ENCODE data around the gene BCL2L13.

The BCL2L13 gene

GRCh38 chr22:17712441-17712840 is 73.9 kb downstream of the BCL2L13 start:
- H3K36me3 Mint-ChIP-seq (ENCODE audit: low read depth), result peaks cover 1% of the 10 kb centered on the region
- no peaks in the 10 kb centered on the region for H3K9me3 Mint-ChIP-seq
- no peak overlapping the region for H3K4me3 Mint-ChIP-seq
- no peaks in the 10 kb centered on the region for H3K27me3 Mint-ChIP-seq (ENCODE audit: low read depth)
- no peaks in the 10 kb centered on the region for H3K4me1 Mint-ChIP-seq (ENCODE audit: low read depth)
- no peak overlapping the region for H3K27ac Mint-ChIP-seq
- DNase-seq (ENCODE audit: low spot score), result no peak

DNA sequence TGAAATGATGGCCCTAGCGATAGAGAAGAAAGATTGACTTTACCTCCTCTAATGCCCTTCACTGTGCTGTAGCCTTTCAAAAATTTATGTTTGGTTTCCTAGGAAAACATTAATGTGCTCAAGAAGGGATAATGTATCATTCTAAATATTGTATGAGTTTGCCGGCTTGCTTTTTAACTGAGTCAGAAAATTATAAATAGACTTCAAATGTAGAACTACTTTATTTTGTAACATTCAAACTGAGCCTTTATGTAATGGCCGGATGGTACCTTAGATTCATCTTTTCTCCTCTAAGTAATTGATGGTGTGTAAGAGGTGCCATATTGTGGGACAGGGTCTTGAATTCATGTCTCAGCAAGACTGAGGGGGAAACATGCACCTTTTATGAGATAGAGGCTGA is 78.0 kb downstream of the BCL2L13 start:
- H3K4me1 Mint-ChIP-seq (ENCODE audit: low read depth), result no peaks in the 10 kb centered on the region
- no peak for DNase-seq (ENCODE audit: low spot score)
- H3K4me3 Mint-ChIP-seq, result no peak overlapping the region
- no peak overlapping the region for H3K27ac Mint-ChIP-seq
- peaks cover 1% of the 10 kb centered on the region for H3K36me3 Mint-ChIP-seq (ENCODE audit: low read depth)
- H3K9me3 Mint-ChIP-seq, result no peaks in the 10 kb centered on the region
- H3K27me3 Mint-ChIP-seq (ENCODE audit: low read depth), result no peaks in the 10 kb centered on the region

GRCh38 chr22:17717708-17718107 is 79.2 kb downstream of the BCL2L13 start:
- no peak overlapping the region for H3K4me3 Mint-ChIP-seq
- no peaks in the 10 kb centered on the region for H3K27me3 Mint-ChIP-seq (ENCODE audit: low read depth)
- H3K4me1 Mint-ChIP-seq (ENCODE audit: low read depth), result no peaks in the 10 kb centered on the region
- no peak for DNase-seq (ENCODE audit: low spot score)
- H3K36me3 Mint-ChIP-seq (ENCODE audit: low read depth), result peaks cover 1% of the 10 kb centered on the region
- no peaks in the 10 kb centered on the region for H3K9me3 Mint-ChIP-seq
- no peak overlapping the region for H3K27ac Mint-ChIP-seq

- Mint-ChIP-seq H3K27ac (no peak overlapping the region), H3K27me3 (ENCODE audit: low read depth) (no peaks in the 10 kb centered on the region), H3K4me3 (no peak overlapping the region), H3K9me3 (no peaks in the 10 kb centered on the region), H3K36me3 (ENCODE audit: low read depth) (no peaks in the 10 kb centered on the region), H3K4me1 (ENCODE audit: low read depth) (no peaks in the 10 kb centered on the region)
- DNase-seq (ENCODE audit: low spot score), result no peak
Observed at GRCh38 chr22:17719911-17720310, 81.4 kb downstream of the BCL2L13 start.

DNA sequence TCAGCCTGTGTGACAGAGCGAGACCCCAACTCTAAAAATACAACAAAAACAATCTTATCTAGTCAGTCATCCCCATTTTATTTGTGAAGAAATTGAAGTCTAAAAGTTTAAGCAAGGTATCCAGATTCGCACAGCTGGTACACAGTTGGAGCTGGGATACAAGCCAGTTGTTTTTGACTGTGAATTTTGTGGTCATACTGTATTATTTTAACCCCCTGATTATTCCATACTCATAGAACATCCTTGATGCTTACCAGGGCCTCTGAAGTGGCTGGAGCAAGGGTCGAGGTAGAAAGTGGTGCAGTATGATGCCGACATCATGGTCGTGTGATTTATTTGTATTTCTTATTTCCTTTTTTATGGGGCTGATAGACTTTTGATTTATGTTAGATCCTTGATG is 85.7 kb downstream of the BCL2L13 start:
- Mint-ChIP-seq H3K27ac (no peak overlapping the region), H3K4me1 (ENCODE audit: low read depth) (peaks cover 7% of the 10 kb centered on the region), H3K4me3 (no peak overlapping the region), H3K36me3 (ENCODE audit: low read depth) (peaks cover 10% of the 10 kb centered on the region), H3K9me3 (no peaks in the 10 kb centered on the region), H3K27me3 (ENCODE audit: low read depth) (no peaks in the 10 kb centered on the region)
- DNase-seq (ENCODE audit: low spot score), result no peak

DNA sequence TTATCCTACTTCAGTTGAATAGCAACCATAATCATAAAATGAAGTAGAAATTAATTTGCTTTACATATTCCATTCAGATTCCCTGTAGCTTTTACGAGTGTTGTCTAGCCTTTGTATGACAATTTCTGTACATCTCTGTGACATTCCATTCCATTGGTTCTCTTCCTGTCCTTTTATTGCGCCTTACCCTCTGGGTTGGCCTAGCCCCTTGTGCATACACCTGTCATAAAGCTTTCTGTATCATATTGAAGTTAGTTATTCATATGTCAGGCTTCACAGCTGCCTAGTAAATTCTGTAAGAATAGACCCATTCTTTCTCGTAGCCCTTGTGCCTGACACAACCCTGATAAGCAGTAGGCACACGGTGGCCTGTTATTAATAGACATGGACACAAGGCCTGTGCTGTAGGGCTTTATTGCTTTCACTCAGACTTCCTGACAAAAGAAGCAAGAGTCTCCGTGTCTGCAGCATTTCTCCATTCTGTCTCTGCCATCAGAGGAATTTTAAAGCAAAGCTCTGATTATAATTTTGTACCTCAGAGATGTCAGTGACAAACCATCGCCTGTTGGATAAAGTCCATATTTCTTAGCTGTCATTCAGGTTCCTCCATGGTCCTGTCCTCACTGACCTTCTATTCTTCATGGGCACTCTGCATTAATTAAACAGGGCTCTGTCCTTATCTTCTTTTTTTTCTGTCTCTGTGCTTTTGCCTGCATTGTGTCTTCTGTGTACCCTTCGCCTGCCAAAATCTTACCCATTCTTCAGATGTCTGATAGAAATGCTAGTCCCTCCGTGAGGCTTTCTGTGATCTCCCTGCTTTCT is 86.3 kb downstream of the BCL2L13 start:
- Mint-ChIP-seq H3K27ac (no peak overlapping the region), H3K27me3 (ENCODE audit: low read depth) (no peaks in the 10 kb centered on the region), H3K9me3 (no peaks in the 10 kb centered on the region), H3K4me3 (no peak overlapping the region), H3K4me1 (ENCODE audit: low read depth) (peaks cover 7% of the 10 kb centered on the region), H3K36me3 (ENCODE audit: low read depth) (peaks cover 11% of the 10 kb centered on the region)
- DNase-seq (ENCODE audit: low spot score), result no peak

DNA sequence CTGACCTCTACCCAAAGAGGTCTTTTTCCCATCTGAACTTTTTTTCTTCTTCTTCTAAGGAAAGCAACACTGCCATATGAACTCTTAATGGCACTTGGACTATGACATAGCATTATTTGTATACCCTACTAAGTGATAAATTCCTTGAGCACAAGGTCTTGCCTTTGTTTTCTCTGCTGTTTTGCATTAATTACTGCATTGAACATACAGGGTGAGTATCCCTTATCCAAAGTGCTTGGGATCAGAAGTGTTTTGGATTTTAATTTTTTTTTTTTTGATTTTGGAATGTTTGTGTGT is 86.9 kb downstream of the BCL2L13 start:
- no peak for DNase-seq (ENCODE audit: low spot score)
- H3K27me3 Mint-ChIP-seq (ENCODE audit: low read depth), result no peaks in the 10 kb centered on the region
- H3K36me3 Mint-ChIP-seq (ENCODE audit: low read depth), result peaks cover 11% of the 10 kb centered on the region
- H3K4me1 Mint-ChIP-seq (ENCODE audit: low read depth), result peaks cover 7% of the 10 kb centered on the region
- H3K4me3 Mint-ChIP-seq, result no peak overlapping the region
- H3K9me3 Mint-ChIP-seq, result no peaks in the 10 kb centered on the region
- H3K27ac Mint-ChIP-seq, result no peak overlapping the region

- Mint-ChIP-seq H3K9me3 (no peaks in the 10 kb centered on the region), H3K27me3 (ENCODE audit: low read depth) (no peaks in the 10 kb centered on the region), H3K27ac (peak overlapping the region; percentile 27), H3K4me3 (no peak overlapping the region), H3K36me3 (ENCODE audit: low read depth) (peaks cover 11% of the 10 kb centered on the region), H3K4me1 (ENCODE audit: low read depth) (peaks cover 7% of the 10 kb centered on the region)
- DNase-seq (ENCODE audit: low spot score), result no peak
Observed at GRCh38 chr22:17726006-17726927, 87.7 kb downstream of the BCL2L13 start.

DNA sequence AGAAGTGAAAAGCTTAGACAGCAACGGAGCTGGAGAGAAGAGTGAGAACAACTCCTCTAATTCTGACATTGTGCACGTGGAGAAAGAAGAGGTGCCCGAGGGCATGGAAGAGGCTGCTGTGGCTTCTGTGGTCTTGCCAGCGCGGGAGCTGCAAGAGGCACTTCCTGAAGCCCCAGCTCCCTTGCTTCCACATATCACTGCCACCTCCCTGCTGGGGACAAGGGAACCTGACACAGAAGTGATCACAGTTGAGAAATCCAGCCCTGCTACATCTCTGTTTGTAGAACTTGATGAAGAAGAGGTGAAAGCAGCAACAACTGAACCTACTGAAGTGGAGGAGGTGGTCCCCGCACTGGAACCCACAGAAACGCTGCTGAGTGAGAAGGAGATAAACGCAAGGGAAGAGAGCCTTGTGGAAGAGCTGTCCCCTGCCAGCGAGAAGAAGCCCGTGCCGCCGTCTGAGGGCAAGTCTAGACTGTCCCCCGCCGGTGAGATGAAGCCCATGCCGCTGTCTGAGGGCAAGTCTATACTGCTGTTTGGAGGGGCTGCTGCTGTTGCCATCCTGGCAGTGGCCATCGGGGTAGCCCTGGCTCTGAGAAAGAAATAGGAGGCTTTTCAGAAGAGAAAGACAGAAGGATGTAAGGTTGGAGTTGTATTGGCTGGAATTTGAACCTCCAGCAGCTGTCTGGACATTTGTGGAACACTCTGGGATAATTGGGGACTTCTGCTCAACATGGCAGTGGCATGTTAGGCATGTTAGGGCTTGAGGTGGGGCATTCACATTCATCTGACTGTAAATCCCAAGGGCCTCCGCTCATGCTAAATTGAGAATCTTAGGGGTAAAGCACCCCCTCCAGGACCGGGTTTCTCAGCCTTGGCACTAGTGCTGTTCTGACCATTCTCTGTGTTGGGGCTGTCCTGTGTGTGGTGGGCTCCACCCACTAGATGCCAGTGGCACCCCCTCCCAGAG is 88.7 kb downstream of the BCL2L13 start:
- no peak overlapping the region for H3K4me3 Mint-ChIP-seq
- H3K27me3 Mint-ChIP-seq (ENCODE audit: low read depth), result no peaks in the 10 kb centered on the region
- H3K9me3 Mint-ChIP-seq, result no peaks in the 10 kb centered on the region
- H3K4me1 Mint-ChIP-seq (ENCODE audit: low read depth), result peaks cover 7% of the 10 kb centered on the region
- peaks cover 11% of the 10 kb centered on the region for H3K36me3 Mint-ChIP-seq (ENCODE audit: low read depth)
- DNase-seq (ENCODE audit: low spot score), result no peak
- H3K27ac Mint-ChIP-seq, result peak overlapping the region; percentile 27

- Mint-ChIP-seq H3K27me3 (ENCODE audit: low read depth) (no peaks in the 10 kb centered on the region), H3K9me3 (no peaks in the 10 kb centered on the region), H3K4me3 (no peak overlapping the region), H3K36me3 (ENCODE audit: low read depth) (peaks cover 23% of the 10 kb centered on the region), H3K4me1 (ENCODE audit: low read depth) (peaks cover 11% of the 10 kb centered on the region), H3K27ac (no peak overlapping the region)
- DNase-seq (ENCODE audit: low spot score), result no peak
Observed at GRCh38 chr22:17728786-17729185, 90.2 kb downstream of the BCL2L13 start.

DNA sequence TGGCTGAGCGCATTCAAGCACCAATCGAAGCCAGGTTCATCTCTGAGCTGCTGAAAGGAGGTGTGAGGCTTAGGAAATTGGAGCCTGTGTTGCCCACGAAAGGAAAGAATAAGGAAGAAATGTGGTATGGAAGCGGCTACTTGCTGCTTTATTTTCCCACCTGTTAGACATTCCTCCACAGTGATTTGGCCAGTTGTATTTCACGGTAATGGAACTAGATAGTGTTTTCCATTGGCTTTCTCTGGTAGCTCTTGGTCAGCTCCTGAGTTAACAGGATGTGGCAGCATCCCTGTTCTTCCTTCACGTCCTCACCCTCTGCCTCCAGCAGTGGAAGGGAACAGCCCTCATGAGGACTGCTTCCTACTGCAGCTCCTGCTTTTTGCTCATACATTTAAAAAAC is 91.0 kb downstream of the BCL2L13 start:
- peaks cover 23% of the 10 kb centered on the region for H3K36me3 Mint-ChIP-seq (ENCODE audit: low read depth)
- H3K4me1 Mint-ChIP-seq (ENCODE audit: low read depth), result peaks cover 17% of the 10 kb centered on the region
- H3K4me3 Mint-ChIP-seq, result no peak overlapping the region
- H3K27ac Mint-ChIP-seq, result no peak overlapping the region
- no peaks in the 10 kb centered on the region for H3K27me3 Mint-ChIP-seq (ENCODE audit: low read depth)
- DNase-seq (ENCODE audit: low spot score), result no peak
- H3K9me3 Mint-ChIP-seq, result no peaks in the 10 kb centered on the region

DNA sequence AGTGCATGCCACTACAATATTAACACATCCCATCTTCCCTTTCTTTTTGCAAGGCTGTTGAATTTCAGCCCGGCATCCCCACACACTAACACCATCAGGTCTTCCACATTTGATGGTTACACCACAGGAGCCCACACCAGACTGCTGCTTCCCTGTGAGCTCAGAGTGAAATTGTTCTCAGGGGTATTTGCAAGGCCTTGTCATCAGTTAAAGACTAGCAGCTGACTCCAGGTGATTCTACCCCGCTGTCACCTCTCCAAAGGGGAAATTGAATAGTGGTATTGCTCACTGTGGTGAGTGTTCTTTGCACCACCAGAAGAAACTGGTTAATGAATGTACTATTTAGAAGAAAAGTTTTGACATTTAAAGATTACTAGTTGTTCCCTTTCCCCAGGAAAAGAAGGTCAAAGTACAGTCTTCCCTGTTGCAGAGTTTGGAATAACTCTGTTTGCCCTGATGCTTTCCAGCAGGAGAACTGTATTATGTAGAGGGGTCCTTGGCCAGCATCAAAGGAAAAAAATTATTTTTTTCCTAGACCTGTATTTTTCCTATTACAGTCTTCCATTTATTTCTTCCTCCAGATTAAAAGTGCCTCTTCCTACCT is 93.8 kb downstream of the BCL2L13 start:
- H3K9me3 Mint-ChIP-seq, result no peaks in the 10 kb centered on the region
- no peak overlapping the region for H3K4me3 Mint-ChIP-seq
- no peaks in the 10 kb centered on the region for H3K27me3 Mint-ChIP-seq (ENCODE audit: low read depth)
- H3K36me3 Mint-ChIP-seq (ENCODE audit: low read depth), result peaks cover 18% of the 10 kb centered on the region
- H3K27ac Mint-ChIP-seq, result no peak overlapping the region
- no peak for DNase-seq (ENCODE audit: low spot score)
- H3K4me1 Mint-ChIP-seq (ENCODE audit: low read depth), result peaks cover 14% of the 10 kb centered on the region

DNA sequence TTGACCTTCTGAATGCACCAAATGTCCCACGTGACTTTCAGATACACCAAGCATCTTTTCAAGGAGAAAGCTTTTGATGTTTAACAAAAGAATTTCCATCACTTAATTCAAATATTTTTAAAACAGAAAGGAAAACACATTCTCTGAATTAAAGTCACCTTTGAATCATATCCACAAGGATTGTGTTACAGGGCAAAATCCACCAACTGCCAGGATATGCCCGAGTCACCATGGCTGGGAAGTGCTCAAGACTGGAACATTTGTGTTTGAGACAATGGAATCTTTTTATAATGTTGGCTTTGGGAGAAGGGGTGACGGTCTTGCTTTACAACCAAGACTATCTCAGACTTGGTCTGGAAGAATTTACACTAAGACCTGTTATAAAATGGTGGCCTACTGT is 94.9 kb downstream of the BCL2L13 start:
- H3K27me3 Mint-ChIP-seq (ENCODE audit: low read depth), result no peaks in the 10 kb centered on the region
- no peak overlapping the region for H3K27ac Mint-ChIP-seq
- no peaks in the 10 kb centered on the region for H3K9me3 Mint-ChIP-seq
- peaks cover 14% of the 10 kb centered on the region for H3K4me1 Mint-ChIP-seq (ENCODE audit: low read depth)
- peaks cover 18% of the 10 kb centered on the region for H3K36me3 Mint-ChIP-seq (ENCODE audit: low read depth)
- H3K4me3 Mint-ChIP-seq, result no peak overlapping the region
- no peak for DNase-seq (ENCODE audit: low spot score)

All from T-helper 2 cell treated with Interferon-gamma antibody and Interleukin-4, amounts not matched to agents 5 μg/mL and 100 μg/mL, for 36 hours (primary cell).